ENCODE data around the gene RRAS2. TPM values are rescaled to one million over a fixed set of nuclear protein-coding genes. Genes with fewer than 3 reads are reported as not detected.

Gene RRAS2
- total RNA-seq, 1 experiment from 2014 or later = 158 TPM

DNA sequence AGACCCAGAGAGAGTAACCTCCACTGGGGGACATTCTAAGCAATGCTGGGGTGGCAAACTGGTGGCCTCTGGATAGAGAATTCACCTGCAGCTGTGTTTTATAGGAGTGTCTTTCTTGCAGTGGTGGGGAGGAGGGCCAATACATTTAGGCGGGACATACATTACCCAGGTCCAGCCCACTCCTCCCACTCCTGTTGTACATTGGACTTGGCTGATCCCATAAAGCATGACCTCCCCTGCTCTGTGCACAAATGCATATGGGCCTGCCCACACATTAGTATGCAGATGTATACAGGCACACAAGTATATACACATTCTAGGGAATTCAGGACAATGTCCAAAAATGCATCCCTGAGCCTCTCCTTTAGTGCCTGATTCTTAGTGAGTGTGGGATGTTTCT, 99.1 kb downstream of the RRAS2 start:
- H3K4ac ChIP-seq (ENCODE audit: low read depth, low read length) = no peak overlapping the region
- no peak overlapping the region for H2BK5ac ChIP-seq (ENCODE audit: insufficient read length, low read length)
- no peak overlapping the region for H3K27ac ChIP-seq (ENCODE audit: insufficient read length, low read depth, low read length)
- no peak overlapping the region for H4K8ac ChIP-seq (replicated peaks; ENCODE audit: insufficient read length, low read depth, low read length)
- H4K91ac ChIP-seq (ENCODE audit: insufficient read length, low read depth, low read length) = no peak overlapping the region
- H3K36me3 Mint-ChIP-seq (ENCODE audit: insufficient read depth in 1 of 3, low read depth in 3 of 3) = peaks cover 6 to 13% (median 13%) of the 10 kb centered on the region in 3 experiments
- no peaks in the 10 kb centered on the region for H3K23me2 ChIP-seq (ENCODE audit: insufficient read length, low read depth, low read length, poor library complexity, severe bottlenecking)
- H3K27me3 Mint-ChIP-seq (ENCODE audit: low read depth) = peaks cover 10% of the 10 kb centered on the region
- no peak overlapping the region for H3K27ac Mint-ChIP-seq
- peaks cover 7 to 20% of the 10 kb centered on the region in 2 experiments; a peak in 4 of 5 replicates for H3K9me3 Mint-ChIP-seq
- H4K5ac ChIP-seq (ENCODE audit: insufficient read length, low read depth, low read length) = no peak overlapping the region
- H2BK20ac ChIP-seq (ENCODE audit: low read depth, low read length, poor library complexity, severe bottlenecking) = no peak overlapping the region
- no peak overlapping the region for H2BK12ac ChIP-seq (ENCODE audit: insufficient read length, low read depth, low read length)
- no peak overlapping the region for H3K23ac ChIP-seq (ENCODE audit: insufficient read length, low read depth, low read length)
- no peak overlapping the region for H3K56ac ChIP-seq (ENCODE audit: insufficient read length, low read depth, low read length)
- no peaks in the 10 kb centered on the region for H3K27me3 ChIP-seq (ENCODE audit: insufficient read depth, low read length)
- no peak overlapping the region for H2AK5ac ChIP-seq (ENCODE audit: insufficient read length, low read length)
- no peak overlapping the region for H3K18ac ChIP-seq (ENCODE audit: insufficient read length, low read depth, low read length)
- H3K4me1 ChIP-seq (ENCODE audit: insufficient read depth, low read length) = no peaks in the 10 kb centered on the region
- no peak overlapping the region for H3K9ac ChIP-seq (ENCODE audit: extremely low read depth, insufficient read length, low read length)
- no peak overlapping the region for H3K4me2 ChIP-seq (ENCODE audit: insufficient read depth, insufficient read length, low read length)
- H2BK120ac ChIP-seq (ENCODE audit: low read depth, low read length, poor library complexity, severe bottlenecking) = no peak overlapping the region
- H3K14ac ChIP-seq (ENCODE audit: insufficient read depth, low read length) = no peak overlapping the region
- H3K79me1 ChIP-seq (ENCODE audit: insufficient read depth, low read depth, low read length, poor library complexity, severe bottlenecking) = no peaks in the 10 kb centered on the region
- no peak overlapping the region for H2BK15ac ChIP-seq (ENCODE audit: low read depth, low read length)
- no peak overlapping the region for H3T11ph ChIP-seq (ENCODE audit: low read length)
- H3K79me2 ChIP-seq (ENCODE audit: insufficient read depth, low read length) = no peaks in the 10 kb centered on the region
- H4K20me1 ChIP-seq (ENCODE audit: control insufficient read depth, insufficient read depth, insufficient read length) = no peaks in the 10 kb centered on the region
- no peak overlapping the region for H3K4me3 Mint-ChIP-seq
- WGBS (ENCODE audit: extremely low coverage, insufficient read length, low lambda C conversion rate) = no CpG with 5 or more reads among the region's 1 CpG
- TF ChIP-seq, protein P1, sequence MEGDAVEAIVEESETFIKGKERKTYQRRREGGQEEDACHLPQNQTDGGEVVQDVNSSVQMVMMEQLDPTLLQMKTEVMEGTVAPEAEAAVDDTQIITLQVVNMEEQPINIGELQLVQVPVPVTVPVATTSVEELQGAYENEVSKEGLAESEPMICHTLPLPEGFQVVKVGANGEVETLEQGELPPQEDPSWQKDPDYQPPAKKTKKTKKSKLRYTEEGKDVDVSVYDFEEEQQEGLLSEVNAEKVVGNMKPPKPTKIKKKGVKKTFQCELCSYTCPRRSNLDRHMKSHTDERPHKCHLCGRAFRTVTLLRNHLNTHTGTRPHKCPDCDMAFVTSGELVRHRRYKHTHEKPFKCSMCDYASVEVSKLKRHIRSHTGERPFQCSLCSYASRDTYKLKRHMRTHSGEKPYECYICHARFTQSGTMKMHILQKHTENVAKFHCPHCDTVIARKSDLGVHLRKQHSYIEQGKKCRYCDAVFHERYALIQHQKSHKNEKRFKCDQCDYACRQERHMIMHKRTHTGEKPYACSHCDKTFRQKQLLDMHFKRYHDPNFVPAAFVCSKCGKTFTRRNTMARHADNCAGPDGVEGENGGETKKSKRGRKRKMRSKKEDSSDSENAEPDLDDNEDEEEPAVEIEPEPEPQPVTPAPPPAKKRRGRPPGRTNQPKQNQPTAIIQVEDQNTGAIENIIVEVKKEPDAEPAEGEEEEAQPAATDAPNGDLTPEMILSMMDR (conservative IDR thresholded peaks at IDR 0.05) = no peak
- no peak overlapping the region for H2AFZ ChIP-seq (ENCODE audit: low read length)
- H3K9me3 ChIP-seq (ENCODE audit: control insufficient read depth, low read depth, low read length) = no peaks in the 10 kb centered on the region
- no peak for DNase-seq
- no peaks in the 10 kb centered on the region for H3K4me1 Mint-ChIP-seq

All from H9 (cell line).